Neural cell (in vitro differentiated cells): ENCODE data around the gene TEX14.

Source experiments
- EP300 ChIP-seq: fragments of 450-650 bp; conservative IDR thresholded peaks from 2 replicates; pipeline ENCODE4 v1.6.1; 2014; ENCODE audit warnings: antibody characterized with exemption, mild to moderate bottlenecking, moderate library complexity; ENCODE audit not compliant: poor library complexity, severe bottlenecking
- EZH2 ChIP-seq: fragments of 200-600, 300-800 bp; shearing (Covaris generic), sonication (generic); IDR thresholded peaks from 2 replicates; pipeline ENCODE4 v1.6.1; 2014; ENCODE audit warnings: antibody characterized with exemption, low read length, borderline replicate concordance, mild to moderate bottlenecking; ENCODE audit not compliant: insufficient read depth, poor library complexity, severe bottlenecking
- MXI1 ChIP-seq: fragments of 450-650 bp; conservative IDR thresholded peaks from 2 replicates; pipeline ENCODE4 v1.6.1; 2014; ENCODE audit warnings: antibody characterized with exemption, mild to moderate bottlenecking; ENCODE audit not compliant: poor library complexity, severe bottlenecking
- TF ChIP-seq, protein P1 (sequence below): fragments of 450-650 bp; IDR thresholded peaks from 2 replicates; pipeline ENCODE4 v1.5.1; 2014; ENCODE audit warnings: antibody characterized with exemption, mild to moderate bottlenecking, moderate library complexity; ENCODE audit not compliant: poor library complexity, severe bottlenecking
- TF ChIP-seq, protein P2 (sequence below): IDR thresholded peaks from 2 replicates; pipeline ENCODE4 v1.6.1; 2012; ENCODE audit warnings: borderline replicate concordance

- TF ChIP-seq, protein P1, sequence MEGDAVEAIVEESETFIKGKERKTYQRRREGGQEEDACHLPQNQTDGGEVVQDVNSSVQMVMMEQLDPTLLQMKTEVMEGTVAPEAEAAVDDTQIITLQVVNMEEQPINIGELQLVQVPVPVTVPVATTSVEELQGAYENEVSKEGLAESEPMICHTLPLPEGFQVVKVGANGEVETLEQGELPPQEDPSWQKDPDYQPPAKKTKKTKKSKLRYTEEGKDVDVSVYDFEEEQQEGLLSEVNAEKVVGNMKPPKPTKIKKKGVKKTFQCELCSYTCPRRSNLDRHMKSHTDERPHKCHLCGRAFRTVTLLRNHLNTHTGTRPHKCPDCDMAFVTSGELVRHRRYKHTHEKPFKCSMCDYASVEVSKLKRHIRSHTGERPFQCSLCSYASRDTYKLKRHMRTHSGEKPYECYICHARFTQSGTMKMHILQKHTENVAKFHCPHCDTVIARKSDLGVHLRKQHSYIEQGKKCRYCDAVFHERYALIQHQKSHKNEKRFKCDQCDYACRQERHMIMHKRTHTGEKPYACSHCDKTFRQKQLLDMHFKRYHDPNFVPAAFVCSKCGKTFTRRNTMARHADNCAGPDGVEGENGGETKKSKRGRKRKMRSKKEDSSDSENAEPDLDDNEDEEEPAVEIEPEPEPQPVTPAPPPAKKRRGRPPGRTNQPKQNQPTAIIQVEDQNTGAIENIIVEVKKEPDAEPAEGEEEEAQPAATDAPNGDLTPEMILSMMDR = no peak
- TF ChIP-seq MXI1 (no peak), EP300 (no peak), EZH2 (no peak)
- TF ChIP-seq, protein P2, sequence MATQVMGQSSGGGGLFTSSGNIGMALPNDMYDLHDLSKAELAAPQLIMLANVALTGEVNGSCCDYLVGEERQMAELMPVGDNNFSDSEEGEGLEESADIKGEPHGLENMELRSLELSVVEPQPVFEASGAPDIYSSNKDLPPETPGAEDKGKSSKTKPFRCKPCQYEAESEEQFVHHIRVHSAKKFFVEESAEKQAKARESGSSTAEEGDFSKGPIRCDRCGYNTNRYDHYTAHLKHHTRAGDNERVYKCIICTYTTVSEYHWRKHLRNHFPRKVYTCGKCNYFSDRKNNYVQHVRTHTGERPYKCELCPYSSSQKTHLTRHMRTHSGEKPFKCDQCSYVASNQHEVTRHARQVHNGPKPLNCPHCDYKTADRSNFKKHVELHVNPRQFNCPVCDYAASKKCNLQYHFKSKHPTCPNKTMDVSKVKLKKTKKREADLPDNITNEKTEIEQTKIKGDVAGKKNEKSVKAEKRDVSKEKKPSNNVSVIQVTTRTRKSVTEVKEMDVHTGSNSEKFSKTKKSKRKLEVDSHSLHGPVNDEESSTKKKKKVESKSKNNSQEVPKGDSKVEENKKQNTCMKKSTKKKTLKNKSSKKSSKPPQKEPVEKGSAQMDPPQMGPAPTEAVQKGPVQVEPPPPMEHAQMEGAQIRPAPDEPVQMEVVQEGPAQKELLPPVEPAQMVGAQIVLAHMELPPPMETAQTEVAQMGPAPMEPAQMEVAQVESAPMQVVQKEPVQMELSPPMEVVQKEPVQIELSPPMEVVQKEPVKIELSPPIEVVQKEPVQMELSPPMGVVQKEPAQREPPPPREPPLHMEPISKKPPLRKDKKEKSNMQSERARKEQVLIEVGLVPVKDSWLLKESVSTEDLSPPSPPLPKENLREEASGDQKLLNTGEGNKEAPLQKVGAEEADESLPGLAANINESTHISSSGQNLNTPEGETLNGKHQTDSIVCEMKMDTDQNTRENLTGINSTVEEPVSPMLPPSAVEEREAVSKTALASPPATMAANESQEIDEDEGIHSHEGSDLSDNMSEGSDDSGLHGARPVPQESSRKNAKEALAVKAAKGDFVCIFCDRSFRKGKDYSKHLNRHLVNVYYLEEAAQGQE = no peak
Observed at GRCh38 chr17:58560511-58560910, 131.3 kb downstream of the TEX14 start.
